Testis (tissue), 2 donors: ENCODE results near the gene AKNA.

ENCODE experiments used
- POLR2A ChIP-seq: fragments of 450-650 bp; IDR thresholded peaks from one replicate; pipeline ENCODE4 v1.6.1; 2017; ENCODE audit warnings: antibody characterized with exemption, mild to moderate bottlenecking, moderate library complexity
- TF ChIP-seq, protein P1 (sequence below), 3 experiments: fragments of 450-650 bp in 2 of 3; fragments of 200-600 bp in 1 of 3; sonication (generic) in 1 of 3; IDR thresholded peaks; one replicate each; pipeline ENCODE4 v1.5.1; 2016 to 2019; ENCODE audit warnings: antibody characterized with exemption in 3 of 3, mild to moderate bottlenecking in 2 of 3, moderate library complexity in 1 of 3

- TF ChIP-seq, protein P1, sequence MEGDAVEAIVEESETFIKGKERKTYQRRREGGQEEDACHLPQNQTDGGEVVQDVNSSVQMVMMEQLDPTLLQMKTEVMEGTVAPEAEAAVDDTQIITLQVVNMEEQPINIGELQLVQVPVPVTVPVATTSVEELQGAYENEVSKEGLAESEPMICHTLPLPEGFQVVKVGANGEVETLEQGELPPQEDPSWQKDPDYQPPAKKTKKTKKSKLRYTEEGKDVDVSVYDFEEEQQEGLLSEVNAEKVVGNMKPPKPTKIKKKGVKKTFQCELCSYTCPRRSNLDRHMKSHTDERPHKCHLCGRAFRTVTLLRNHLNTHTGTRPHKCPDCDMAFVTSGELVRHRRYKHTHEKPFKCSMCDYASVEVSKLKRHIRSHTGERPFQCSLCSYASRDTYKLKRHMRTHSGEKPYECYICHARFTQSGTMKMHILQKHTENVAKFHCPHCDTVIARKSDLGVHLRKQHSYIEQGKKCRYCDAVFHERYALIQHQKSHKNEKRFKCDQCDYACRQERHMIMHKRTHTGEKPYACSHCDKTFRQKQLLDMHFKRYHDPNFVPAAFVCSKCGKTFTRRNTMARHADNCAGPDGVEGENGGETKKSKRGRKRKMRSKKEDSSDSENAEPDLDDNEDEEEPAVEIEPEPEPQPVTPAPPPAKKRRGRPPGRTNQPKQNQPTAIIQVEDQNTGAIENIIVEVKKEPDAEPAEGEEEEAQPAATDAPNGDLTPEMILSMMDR (IDR thresholded peaks at IDR 0.05), result no peak
- TF ChIP-seq POLR2A, result no peak
Measured at GRCh38 chr9:114289571-114290481, 98.0 kb downstream of the AKNA start.
